GM21529 (cell line): ENCODE data around the gene DOCK9.
"Not testable (repeated sequence)": the region's sequence is repeated elsewhere in the genome, so short reads cannot be mapped to it uniquely, and the experiment has no call there.

Experiments used
- ATAC-seq: cut with Tn5 transposase; IDR thresholded peaks from one replicate; pipeline ENCODE4 v1.9.1; 2021; ENCODE audit not compliant: unreplicated experiment

DOCK9 gene

DNA sequence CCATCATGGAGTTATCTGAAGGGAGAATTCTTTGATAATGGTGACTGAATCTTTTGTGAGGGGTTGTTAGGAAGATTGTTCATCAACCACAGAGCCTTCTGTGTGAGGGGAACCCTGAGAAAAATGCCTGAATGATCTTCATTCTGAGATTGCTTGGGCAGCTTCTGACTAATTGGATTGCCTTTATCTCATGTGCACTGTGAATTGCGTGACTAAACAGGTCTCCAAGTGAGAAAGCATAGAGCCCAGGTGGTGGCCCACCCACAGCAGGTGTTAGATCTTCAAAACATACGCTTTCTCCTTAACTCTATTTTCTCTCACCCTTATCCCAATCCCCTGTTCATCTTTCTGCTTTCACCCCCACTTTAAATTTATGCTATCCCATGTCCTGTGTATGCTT lies 58.3 kb downstream of the DOCK9 start:
- no peak for ATAC-seq

GRCh38 chr13:98918771-98919170 lies 59.1 kb downstream of the DOCK9 start:
- no peak for ATAC-seq

DNA sequence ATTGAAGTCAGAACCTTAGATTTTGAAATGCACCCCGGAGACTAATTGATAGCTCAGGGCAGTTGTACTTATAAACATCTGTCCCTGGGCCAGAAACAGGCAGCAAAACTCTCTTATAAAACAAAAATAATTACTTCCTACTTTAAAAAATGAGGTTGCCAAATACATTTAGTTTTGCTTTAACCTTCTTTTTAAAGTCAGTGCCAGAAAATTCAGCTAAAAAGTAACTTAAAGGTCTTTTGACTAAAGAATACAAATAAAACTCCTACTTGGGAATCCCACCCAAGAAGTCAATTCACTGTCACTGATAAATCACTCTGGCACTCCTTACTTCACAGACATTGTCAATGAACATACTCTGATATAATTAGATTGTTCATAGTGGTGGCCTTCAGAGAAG lies 60.7 kb downstream of the DOCK9 start:
- ATAC-seq = no peak

GRCh38 chr13:98916403-98916802 lies 61.5 kb downstream of the DOCK9 start:
- ATAC-seq = no peak

DNA sequence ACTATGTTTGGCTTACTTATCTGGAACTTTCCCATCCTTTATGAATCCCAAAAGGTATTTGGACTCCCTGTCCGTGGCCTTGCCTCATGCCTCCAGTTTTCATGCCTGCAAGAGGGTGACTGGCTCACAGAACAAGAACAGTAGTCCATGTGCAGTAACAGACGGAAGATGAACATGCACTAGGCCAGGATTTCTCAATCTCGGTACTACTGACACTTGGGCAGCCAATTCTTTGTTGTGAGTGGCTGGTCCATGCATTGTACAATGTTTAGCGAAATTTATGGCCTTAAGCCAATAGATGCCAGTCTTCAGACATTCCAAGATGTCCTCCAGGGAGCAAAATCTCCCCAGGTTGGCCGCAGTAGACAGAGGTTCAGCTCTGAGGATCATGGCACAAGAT lies 61.9 kb downstream of the DOCK9 start:
- no peak for ATAC-seq

- no peak for ATAC-seq
Observed at GRCh38 chr13:98915563-98915962, 62.3 kb downstream of the DOCK9 start.

DNA sequence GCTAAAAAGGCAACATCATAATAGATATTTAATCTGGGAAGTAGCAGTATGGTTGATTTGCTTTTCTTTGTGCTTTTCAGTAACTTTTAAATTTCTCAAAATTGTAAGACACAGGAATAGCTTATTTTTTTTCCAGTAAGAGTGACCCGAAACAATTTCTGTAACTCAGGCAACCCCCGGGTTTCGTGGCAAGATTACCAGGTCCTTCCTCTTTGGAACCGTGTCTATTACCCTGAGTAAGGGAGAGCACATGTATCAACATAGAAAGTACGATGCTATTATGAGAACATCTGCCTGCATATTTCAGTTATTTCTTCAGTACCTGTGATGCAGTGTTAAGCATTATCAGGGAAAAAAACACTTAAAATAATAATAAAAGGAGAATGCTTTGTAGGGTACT lies 64.1 kb downstream of the DOCK9 start:
- ATAC-seq = no peak

DNA sequence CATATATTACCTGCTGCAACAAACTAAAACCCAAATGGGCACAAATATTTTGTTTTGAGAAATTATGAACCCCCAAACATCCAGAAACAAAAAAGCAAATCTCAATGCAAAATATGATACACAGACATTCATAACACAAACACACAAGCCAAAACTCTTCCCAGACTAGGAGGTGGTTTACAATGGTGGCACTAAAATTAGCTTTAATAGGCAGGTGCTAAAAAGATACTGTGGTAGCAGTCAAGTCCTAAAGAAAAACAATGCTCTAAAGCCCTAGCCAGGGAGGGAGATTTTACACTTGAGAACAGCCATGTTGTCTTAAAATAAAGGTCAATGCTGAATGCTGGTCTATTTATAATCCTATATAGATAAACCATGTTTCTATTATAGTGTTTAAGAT lies 65.0 kb downstream of the DOCK9 start:
- ATAC-seq = no peak

- ATAC-seq = no peak
Observed at GRCh38 chr13:98910501-98910951, 67.3 kb downstream of the DOCK9 start.

DNA sequence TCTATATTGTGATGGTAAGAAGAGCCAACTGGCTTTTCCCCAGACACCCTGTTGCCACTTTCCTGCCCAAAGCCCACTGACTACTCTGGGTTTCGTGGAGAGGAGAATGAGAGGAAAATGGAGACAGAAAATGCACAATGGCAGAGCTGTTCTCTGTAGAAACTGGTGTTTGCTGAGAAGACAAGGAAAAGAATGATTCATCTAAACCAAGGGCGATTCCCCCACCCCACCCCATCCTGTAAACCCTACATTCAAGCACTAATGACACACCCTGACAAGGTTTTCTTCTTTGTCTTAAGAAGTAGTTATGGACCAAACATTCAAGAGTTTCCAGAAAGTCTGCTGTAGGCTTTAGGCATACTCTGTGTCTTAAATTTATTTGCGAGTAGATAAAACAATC lies 68.8 kb downstream of the DOCK9 start:
- no peak for ATAC-seq

DNA sequence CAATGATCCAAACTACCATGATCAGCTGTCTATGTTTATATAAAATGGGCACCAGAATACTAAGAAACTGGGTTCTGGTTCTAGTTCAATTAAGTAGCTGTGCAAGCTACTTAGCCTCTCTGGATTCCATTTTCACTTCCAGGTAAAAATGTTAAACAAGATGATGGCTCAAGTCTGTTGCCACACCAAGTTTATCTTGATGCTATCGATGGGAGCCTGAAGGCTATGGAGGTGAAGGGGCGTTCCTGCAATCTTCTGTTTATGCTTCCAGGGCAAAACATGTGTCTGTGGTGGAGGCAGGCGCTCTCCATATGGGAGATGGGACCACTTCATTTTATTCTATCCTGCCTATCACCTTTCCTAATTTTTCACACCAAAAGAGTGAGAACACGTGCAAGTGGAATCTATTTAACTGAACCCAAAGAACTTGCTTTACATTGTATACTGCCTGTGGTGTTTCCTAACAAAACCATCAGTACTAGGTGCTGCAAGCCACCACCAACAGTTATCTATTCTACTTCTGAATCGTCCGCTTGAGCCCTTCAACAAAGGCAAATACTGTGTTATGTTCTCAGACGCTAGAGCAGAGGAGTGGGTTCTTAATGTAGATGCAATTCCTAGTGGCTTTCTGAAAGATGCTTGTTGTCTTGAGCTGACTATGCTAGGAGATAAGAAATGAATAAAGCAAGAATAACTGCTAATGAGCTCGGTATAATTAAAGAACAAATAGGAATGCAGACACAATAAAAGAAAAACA lies 70.9 kb downstream of the DOCK9 start:
- no peak for ATAC-seq

GRCh38 chr13:98905199-98905598 lies 72.7 kb downstream of the DOCK9 start:
- ATAC-seq = no peak

GRCh38 chr13:98900442-98900841 lies 77.4 kb downstream of the DOCK9 start:
- no peak for ATAC-seq

DNA sequence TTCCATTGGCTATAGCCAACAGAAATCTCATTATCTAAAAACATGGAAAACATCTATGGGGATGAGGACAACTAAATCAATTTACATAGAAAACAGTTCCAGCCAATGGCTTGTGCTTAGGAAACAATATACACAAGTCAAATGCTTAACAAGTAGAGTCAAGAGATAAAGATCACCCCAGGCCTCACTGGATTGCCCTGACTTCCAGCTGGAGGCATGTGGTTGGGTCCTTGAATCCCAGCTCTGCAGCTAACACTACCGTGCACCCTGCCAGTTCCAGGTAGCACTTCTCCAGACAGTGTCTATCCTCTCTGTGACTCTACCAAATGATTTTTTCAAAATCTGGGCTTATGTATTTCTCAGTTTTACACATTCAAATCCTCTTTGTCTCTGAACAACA lies 80.2 kb downstream of the DOCK9 start:
- ATAC-seq = no peak

GRCh38 chr13:98896868-98897144 lies 81.1 kb downstream of the DOCK9 start:
- ATAC-seq = no peak

- no peak for ATAC-seq
Observed at GRCh38 chr13:98896083-98896867, 81.6 kb downstream of the DOCK9 start.

- ATAC-seq = not testable (repeated sequence)
Observed at GRCh38 chr13:98894814-98895213, 83.0 kb downstream of the DOCK9 start.

DNA sequence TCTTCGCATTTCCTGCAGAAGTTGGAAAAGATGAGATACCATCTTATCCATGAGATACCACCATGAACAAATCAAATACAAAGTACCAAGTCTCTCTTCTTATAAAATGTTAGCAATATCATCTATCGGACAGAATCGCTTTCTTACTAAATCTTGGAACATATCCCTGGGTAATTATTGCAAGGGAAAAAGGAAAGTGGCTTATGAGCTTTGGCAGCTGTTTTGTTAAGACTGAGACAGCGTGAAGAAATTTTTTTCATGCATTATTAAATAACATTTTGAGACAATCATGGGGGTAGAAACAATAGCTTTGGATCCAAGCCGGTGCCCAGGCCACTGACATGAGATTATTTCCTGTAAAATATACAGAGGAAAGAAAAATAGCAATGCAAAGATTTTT lies 84.5 kb downstream of the DOCK9 start:
- ATAC-seq = no peak

DNA sequence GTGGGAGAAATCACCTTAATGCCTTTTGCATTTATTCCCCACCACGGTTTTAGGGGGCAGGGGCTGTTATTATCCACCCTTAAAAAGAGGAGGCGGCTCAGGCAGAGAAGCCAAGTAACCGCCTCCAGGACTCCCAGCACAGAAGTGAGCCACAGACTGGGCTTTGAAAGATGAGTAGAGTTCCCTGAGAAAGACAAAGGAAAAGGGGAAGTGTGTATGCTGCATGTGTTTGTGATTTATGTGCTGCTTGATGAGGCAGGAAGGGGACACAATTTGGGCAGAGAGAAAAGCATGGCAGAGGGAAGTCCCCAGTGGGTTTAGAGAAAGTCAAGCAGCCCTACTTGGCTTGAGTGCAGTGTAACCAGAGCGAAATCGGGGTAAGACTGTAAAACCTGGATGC lies 85.0 kb downstream of the DOCK9 start:
- no peak for ATAC-seq

- no peak for ATAC-seq
Observed at GRCh38 chr13:98892077-98892476, 85.8 kb downstream of the DOCK9 start.

- no peak for ATAC-seq
Observed at GRCh38 chr13:98890925-98891324, 86.9 kb downstream of the DOCK9 start.

GRCh38 chr13:98890186-98890585 lies 87.7 kb downstream of the DOCK9 start:
- ATAC-seq = no peak
